KMS-11 (cell line): ENCODE measurements around the gene TFAP2D.

Experiments used
- H2AFZ ChIP-seq: fragments of 200-600 bp; sonication (generic); 2 replicates; pipeline ENCODE4 v1.6.1; 2016; ENCODE audit warnings: antibody characterized with exemption, mixed run types, low read depth
- H3K27ac ChIP-seq: fragments of 200-600 bp; sonication (generic); 2 replicates; pipeline ENCODE4 v1.6.1; 2016; ENCODE audit warnings: mild to moderate bottlenecking, mixed run types
- H3K27me3 ChIP-seq: fragments of 200-600 bp; sonication (generic); 2 replicates; pipeline ENCODE4 v1.6.1; 2017; ENCODE audit warnings: mild to moderate bottlenecking, low read depth, mixed run types, moderate library complexity; ENCODE audit not compliant: insufficient read depth
- H3K36me3 ChIP-seq: fragments of 200-600 bp; sonication (generic); 2 replicates; pipeline ENCODE4 v1.6.1; 2017; ENCODE audit warnings: mild to moderate bottlenecking, mixed run types; ENCODE audit not compliant: insufficient read depth
- H3K4me1 ChIP-seq: fragments of 200-600 bp; sonication (generic); 2 replicates; pipeline ENCODE4 v1.6.1; 2016; ENCODE audit warnings: mild to moderate bottlenecking, low read depth, mixed run types; ENCODE audit not compliant: poor library complexity, severe bottlenecking
- H3K4me2 ChIP-seq: fragments of 200-600 bp; sonication (generic); 2 replicates; pipeline ENCODE4 v1.7.0; 2016; ENCODE audit warnings: mild to moderate bottlenecking, mixed run types
- H3K4me3 ChIP-seq: fragments of 200-600 bp; sonication (generic); IDR thresholded peaks from 2 replicates; pipeline ENCODE4 v1.6.1; 2017; ENCODE audit warnings: low read depth, low read length, mixed read lengths; ENCODE audit not compliant: insufficient read depth
- H3K79me2 ChIP-seq: fragments of 200-600 bp; sonication (generic); 2 replicates; pipeline ENCODE4 v1.6.1; 2016; ENCODE audit warnings: low read depth, mixed run types; ENCODE audit not compliant: insufficient read depth
- H3K9ac ChIP-seq: fragments of 200-600 bp; sonication (generic); 2 replicates; pipeline ENCODE4 v1.6.1; 2016; ENCODE audit warnings: mild to moderate bottlenecking, mixed run types
- H4K20me1 ChIP-seq: fragments of 200-600 bp; sonication (generic); 2 replicates; pipeline ENCODE4 v1.6.1; 2016; ENCODE audit warnings: mild to moderate bottlenecking, mixed run types; ENCODE audit not compliant: insufficient read depth
- CTCF ChIP-seq: fragments of 200-600 bp; sonication (generic); conservative IDR thresholded peaks from 2 replicates; pipeline ENCODE4 v1.6.1; 2017; ENCODE audit warnings: low read depth, mild to moderate bottlenecking, antibody characterized with exemption, low read length, moderate library complexity, mixed read lengths

Gene TFAP2D

DNA sequence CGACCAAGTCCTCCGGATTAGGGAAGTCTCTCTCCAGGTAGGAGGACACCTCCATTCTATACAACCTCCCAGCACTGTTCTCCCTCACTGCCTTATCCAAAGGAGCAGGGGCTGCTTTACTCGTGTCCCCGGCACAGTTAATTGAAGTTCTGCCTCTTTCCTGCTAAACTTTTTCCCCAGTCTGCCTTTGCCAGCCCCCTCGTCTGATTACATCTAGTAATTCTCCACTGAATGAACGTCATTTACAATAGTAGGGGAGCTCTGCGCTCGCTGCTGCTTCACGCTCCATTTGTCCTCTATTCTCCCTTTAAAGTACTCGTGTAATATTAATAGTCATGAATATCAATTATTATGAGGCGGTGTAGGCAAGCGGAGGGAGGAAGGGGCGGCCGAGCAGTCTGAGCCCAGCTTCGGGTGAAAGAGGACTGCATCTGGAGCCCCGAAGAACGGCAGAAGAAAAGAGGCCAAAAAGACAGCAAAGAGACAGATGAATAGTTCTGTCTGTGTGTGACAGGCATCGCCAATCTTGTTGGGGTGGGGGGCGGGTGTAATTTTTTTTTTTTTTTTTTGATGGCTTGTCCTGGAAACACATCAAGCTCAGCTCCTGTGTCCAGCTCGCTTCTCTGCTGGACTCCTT is 108.2 kb downstream of the TFAP2D start:
- Histone ChIP-seq H3K36me3 (no peaks in the 10 kb centered on the region), H3K4me1 (no peaks in the 10 kb centered on the region), H3K27me3 (no peaks in the 10 kb centered on the region), H4K20me1 (no peaks in the 10 kb centered on the region), H3K9ac (no peak overlapping the region), H2AFZ (no peak overlapping the region), H3K4me2 (no peak overlapping the region), H3K27ac (no peak overlapping the region), H3K79me2 (no peaks in the 10 kb centered on the region), H3K4me3 (no peak overlapping the region)
- TF ChIP-seq CTCF = no peak

DNA sequence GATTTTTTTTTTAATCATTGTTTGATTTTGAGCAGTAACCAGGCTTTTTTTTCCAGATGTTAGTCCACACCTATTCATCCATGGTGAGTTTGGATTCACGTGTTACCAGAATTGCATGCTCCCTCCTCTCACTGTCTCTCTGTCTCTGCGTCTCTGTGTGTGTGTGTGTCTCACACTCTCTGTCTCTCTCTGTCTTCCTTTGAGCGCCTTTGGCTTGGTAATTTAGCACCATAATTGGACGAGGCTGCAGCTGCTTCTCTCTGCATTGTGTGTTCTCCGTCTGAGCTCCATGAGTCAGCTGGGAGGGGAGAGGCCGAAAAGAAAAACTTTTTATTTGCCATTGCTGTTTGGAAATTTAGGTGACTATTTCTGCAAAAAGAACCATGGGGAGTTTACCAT is 108.8 kb downstream of the TFAP2D start:
- no peaks in the 10 kb centered on the region for H3K27me3 ChIP-seq
- no peaks in the 10 kb centered on the region for H3K36me3 ChIP-seq
- no peak for TF ChIP-seq CTCF
- no peak overlapping the region for H3K4me3 ChIP-seq
- H3K27ac ChIP-seq = no peak overlapping the region
- H3K9ac ChIP-seq = no peak overlapping the region
- no peaks in the 10 kb centered on the region for H3K4me1 ChIP-seq
- no peak overlapping the region for H3K4me2 ChIP-seq
- no peaks in the 10 kb centered on the region for H3K79me2 ChIP-seq
- no peaks in the 10 kb centered on the region for H4K20me1 ChIP-seq
- H2AFZ ChIP-seq = no peak overlapping the region
